Loucy (cell line): Measurements from ENCODE around the gene NPIPB6.

Experiments
- H2AFZ ChIP-seq: fragments of 200-600 bp; sonication (generic); 2 replicates; pipeline ENCODE4 v1.6.0; 2016; ENCODE audit warnings: antibody characterized with exemption, mild to moderate bottlenecking, low read length, moderate library complexity
- H3F3A ChIP-seq: fragments of 200-600 bp; 2 replicates; pipeline ENCODE4 v1.6.0; 2016; ENCODE audit warnings: antibody characterized with exemption, low read depth, mild to moderate bottlenecking
- H3K27me3 ChIP-seq: fragments of 200-600 bp; sonication (generic); 2 replicates; pipeline ENCODE4 v1.6.1; 2014; ENCODE audit warnings: low read length, mild to moderate bottlenecking; ENCODE audit not compliant: insufficient read depth, poor library complexity, severe bottlenecking
- H3K36me3 ChIP-seq: fragments of 200-600 bp; sonication (generic); 2 replicates; pipeline ENCODE4 v1.6.1; 2016; ENCODE audit warnings: low read length; ENCODE audit not compliant: insufficient read depth
- H3K4me1 ChIP-seq: fragments of 200-600 bp; sonication (generic); 2 replicates; pipeline ENCODE4 v1.5.1; 2014; ENCODE audit warnings: low read length, mild to moderate bottlenecking; ENCODE audit not compliant: insufficient read depth, poor library complexity, severe bottlenecking
- H3K4me2 ChIP-seq: fragments of 200-600 bp; sonication (generic); 2 replicates; pipeline ENCODE4 v1.6.0; 2014; ENCODE audit warnings: antibody characterized with exemption, low read length, low read depth, mild to moderate bottlenecking; ENCODE audit not compliant: poor library complexity, severe bottlenecking
- H3K4me3 ChIP-seq: fragments of 200-600 bp; sonication (generic); 2 replicates; pipeline ENCODE4 v1.5.1; 2014; ENCODE audit warnings: low read length, mild to moderate bottlenecking, mixed read lengths; ENCODE audit not compliant: poor library complexity, severe bottlenecking
- H3K79me2 ChIP-seq: fragments of 200-600 bp; sonication (generic); 2 replicates; pipeline ENCODE4 v1.6.1; 2014; ENCODE audit warnings: low read length; ENCODE audit not compliant: insufficient read depth
- H3K9ac ChIP-seq: fragments of 200-600 bp; sonication (generic); 2 replicates; pipeline ENCODE4 v1.6.0; 2014; ENCODE audit warnings: mild to moderate bottlenecking, low read depth, low read length, moderate library complexity; ENCODE audit not compliant: poor library complexity, severe bottlenecking
- H3K9me2 ChIP-seq: fragments of 200-600 bp; sonication (generic); replicated peaks from 2 replicates; pipeline ENCODE4 v1.6.1; 2016; ENCODE audit warnings: low read depth, low read length, mixed read lengths
- H3K9me3 ChIP-seq: fragments of 200-600 bp; sonication (generic); 2 replicates; pipeline ENCODE4 v1.6.1; 2014; ENCODE audit warnings: mild to moderate bottlenecking, antibody characterized with exemption, low read length, low read depth; ENCODE audit not compliant: insufficient read depth
- H4K20me1 ChIP-seq: fragments of 200-600 bp; sonication (generic); 2 replicates; pipeline ENCODE4 v1.6.0; 2014; ENCODE audit warnings: antibody characterized with exemption, low read length, mild to moderate bottlenecking; ENCODE audit not compliant: insufficient read depth, poor library complexity, severe bottlenecking
- EZH2phosphoT487 ChIP-seq: fragments of 200-600 bp; IDR thresholded peaks from 2 replicates; pipeline ENCODE4 v1.6.1; 2018; ENCODE audit warnings: antibody characterized with exemption, mild to moderate bottlenecking, moderate library complexity, borderline replicate concordance
- TF ChIP-seq, protein P1 (sequence below): fragments of 200-600 bp; sonication (generic); conservative IDR thresholded peaks from 2 replicates; pipeline ENCODE4 v1.5.1; 2014; ENCODE audit warnings: mild to moderate bottlenecking, antibody characterized with exemption, low read length

Gene NPIPB6

DNA sequence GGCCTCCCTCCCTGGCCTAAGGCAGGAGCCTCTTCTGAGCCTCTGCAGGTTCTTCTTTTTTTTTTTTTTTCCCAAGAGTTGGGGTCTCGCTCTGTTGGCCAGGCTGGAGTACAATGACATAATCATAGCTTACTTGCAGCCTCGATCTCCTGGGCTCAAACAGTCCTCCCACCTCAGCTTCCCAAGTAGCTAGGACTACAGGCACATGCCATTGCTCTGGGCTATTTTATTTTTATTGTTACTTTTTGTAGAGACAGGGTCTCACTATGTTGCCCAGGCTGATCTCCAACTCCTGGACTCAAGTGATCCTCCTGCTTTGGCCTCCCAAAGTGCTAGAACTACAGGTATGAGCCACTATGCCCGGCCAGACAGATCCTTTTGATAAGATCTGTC lies 38.4 kb downstream of the NPIPB6 start:
- Histone ChIP-seq H3K9me2 (no peaks in the 10 kb centered on the region), H3K4me2 (no peak overlapping the region), H4K20me1 (no peaks in the 10 kb centered on the region), H3K36me3 (no peaks in the 10 kb centered on the region), H3K79me2 (no peaks in the 10 kb centered on the region), H3K27me3 (no peaks in the 10 kb centered on the region), H3K9me3 (no peaks in the 10 kb centered on the region), H3K9ac (no peak overlapping the region), H3F3A (no peaks in the 10 kb centered on the region), H3K4me3 (no peak overlapping the region), H2AFZ (no peak overlapping the region), H3K4me1 (no peaks in the 10 kb centered on the region)
- TF ChIP-seq EZH2phosphoT487: no peak
- TF ChIP-seq, protein P1, sequence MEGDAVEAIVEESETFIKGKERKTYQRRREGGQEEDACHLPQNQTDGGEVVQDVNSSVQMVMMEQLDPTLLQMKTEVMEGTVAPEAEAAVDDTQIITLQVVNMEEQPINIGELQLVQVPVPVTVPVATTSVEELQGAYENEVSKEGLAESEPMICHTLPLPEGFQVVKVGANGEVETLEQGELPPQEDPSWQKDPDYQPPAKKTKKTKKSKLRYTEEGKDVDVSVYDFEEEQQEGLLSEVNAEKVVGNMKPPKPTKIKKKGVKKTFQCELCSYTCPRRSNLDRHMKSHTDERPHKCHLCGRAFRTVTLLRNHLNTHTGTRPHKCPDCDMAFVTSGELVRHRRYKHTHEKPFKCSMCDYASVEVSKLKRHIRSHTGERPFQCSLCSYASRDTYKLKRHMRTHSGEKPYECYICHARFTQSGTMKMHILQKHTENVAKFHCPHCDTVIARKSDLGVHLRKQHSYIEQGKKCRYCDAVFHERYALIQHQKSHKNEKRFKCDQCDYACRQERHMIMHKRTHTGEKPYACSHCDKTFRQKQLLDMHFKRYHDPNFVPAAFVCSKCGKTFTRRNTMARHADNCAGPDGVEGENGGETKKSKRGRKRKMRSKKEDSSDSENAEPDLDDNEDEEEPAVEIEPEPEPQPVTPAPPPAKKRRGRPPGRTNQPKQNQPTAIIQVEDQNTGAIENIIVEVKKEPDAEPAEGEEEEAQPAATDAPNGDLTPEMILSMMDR: no peak

DNA sequence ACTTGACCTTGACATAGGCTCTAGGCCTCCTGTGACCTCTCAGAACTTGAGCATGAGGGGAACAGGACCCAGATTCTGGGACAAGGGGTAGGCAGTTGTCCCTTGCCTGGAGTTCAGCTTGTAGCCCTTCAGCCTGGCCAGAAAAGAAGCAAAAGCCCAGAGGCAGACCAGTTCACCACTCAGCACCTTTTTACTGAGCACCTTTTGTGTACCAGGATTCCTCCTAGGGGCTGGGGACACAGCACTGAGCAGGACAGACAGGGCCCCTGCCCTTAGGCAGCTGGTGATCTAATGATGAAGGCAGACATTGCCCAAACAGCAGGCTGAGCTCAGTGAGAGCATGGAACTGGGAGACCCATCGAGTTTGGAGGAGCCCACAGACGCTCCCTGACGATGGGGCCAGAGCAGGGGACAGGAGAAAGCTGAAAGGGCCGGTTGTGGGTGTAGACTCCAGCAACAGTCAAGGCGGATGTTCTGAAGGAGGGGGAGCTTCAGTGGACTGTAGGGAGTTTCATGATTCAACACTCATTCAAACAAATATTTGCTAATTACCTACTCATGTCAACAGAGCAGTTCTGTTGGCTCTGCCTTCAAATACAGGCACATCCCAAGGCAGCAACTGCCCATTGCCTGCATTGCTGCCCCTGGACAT lies 38.9 kb downstream of the NPIPB6 start:
- no peaks in the 10 kb centered on the region for H3K79me2 ChIP-seq
- H4K20me1 ChIP-seq: no peaks in the 10 kb centered on the region
- no peak overlapping the region for H3K9ac ChIP-seq
- no peak overlapping the region for H2AFZ ChIP-seq
- no peak overlapping the region for H3K4me2 ChIP-seq
- no peaks in the 10 kb centered on the region for H3F3A ChIP-seq
- TF ChIP-seq, protein P1: no peak
- no peak for TF ChIP-seq EZH2phosphoT487
- no peaks in the 10 kb centered on the region for H3K27me3 ChIP-seq
- H3K4me1 ChIP-seq: no peaks in the 10 kb centered on the region
- no peak overlapping the region for H3K4me3 ChIP-seq
- no peaks in the 10 kb centered on the region for H3K9me2 ChIP-seq
- no peaks in the 10 kb centered on the region for H3K9me3 ChIP-seq
- no peaks in the 10 kb centered on the region for H3K36me3 ChIP-seq

DNA sequence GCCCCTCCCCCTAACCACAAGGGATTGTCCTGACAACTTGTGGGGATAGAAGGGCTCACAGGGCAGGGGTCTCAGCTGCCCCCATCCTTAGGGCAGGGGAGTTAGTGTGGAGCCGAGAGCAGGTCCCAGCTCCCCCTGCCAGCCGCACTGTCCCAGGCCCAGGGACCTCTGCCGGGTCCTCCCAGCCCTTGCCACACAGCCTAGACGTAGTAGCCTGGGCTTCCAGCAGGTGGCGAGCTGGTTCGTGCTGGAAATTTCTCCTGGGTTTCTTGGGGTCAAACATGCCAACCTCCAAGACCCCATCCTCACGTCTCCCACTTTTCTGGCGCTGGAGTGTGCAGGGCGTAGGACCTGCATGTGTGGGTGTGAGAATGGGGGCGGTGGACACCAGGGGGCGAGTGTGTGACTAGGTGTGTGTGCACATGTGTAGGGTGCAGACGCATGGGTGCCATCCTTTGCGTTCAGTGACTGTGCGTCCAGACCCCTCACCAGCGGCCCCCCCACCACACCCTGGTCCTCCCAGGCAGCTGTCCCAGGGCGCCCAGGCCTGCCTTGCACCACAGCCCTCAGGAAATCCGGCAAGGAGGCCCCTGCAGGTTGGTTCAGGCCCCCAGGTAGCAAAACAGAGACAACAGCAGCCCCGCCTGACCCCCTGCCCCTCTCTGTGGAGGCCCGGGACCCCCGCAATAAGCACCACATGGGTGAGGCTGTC lies 41.5 kb downstream of the NPIPB6 start:
- no peak overlapping the region for H3K4me3 ChIP-seq
- H3K9me3 ChIP-seq: no peaks in the 10 kb centered on the region
- H3K4me1 ChIP-seq: no peaks in the 10 kb centered on the region
- no peaks in the 10 kb centered on the region for H4K20me1 ChIP-seq
- H3K9me2 ChIP-seq: no peaks in the 10 kb centered on the region
- TF ChIP-seq EZH2phosphoT487: no peak
- TF ChIP-seq, protein P1: peak; percentile 83
- no peaks in the 10 kb centered on the region for H3K36me3 ChIP-seq
- no peak overlapping the region for H2AFZ ChIP-seq
- H3K4me2 ChIP-seq: no peak overlapping the region
- no peaks in the 10 kb centered on the region for H3K79me2 ChIP-seq
- H3F3A ChIP-seq: no peaks in the 10 kb centered on the region
- H3K9ac ChIP-seq: no peak overlapping the region
- H3K27me3 ChIP-seq: no peaks in the 10 kb centered on the region
